ENCODE measurements around the gene RRAS. TPM values are rescaled to one million over a fixed set of nuclear protein-coding genes. Genes with fewer than 3 reads are reported as not detected.
A peak's percentile ranks its signal among the peaks of the same experiment; 100 is the strongest.

The RRAS gene
- polyA plus RNA-seq, 2 donors: 45.1 to 46.0 TPM

DNA sequence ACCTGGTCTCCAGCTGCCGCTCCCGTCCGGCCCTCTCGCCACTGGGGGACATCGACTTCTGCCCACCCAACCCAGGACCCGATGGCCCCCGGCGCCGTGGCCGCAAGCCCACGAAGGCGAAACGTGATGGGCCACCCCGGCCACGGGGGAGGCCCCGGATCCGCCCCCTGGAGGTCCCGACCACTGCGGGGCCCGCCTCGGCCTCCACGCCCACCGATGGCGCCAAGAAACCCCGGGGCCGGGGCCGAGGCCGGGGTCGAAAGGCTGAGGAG lies 42.3 kb downstream of the RRAS start:
- H3K4me1 ChIP-seq (ENCODE audit: control insufficient read depth in 2 of 2, insufficient read depth in 2 of 2, low read length in 1 of 2): peaks cover 3% of the 10 kb centered on the region in 2 donors
- H3K4me3 ChIP-seq (ENCODE audit: low read depth in 1 of 2, low read length in 2 of 2): no peak overlapping the region
- H3K27me3 ChIP-seq (ENCODE audit: control insufficient read depth in 1 of 2, insufficient read depth in 2 of 2, low read length in 2 of 2): no peaks in the 10 kb centered on the region
- no peaks in the 10 kb centered on the region for H3K9me3 ChIP-seq (ENCODE audit: control insufficient read depth in 2 of 2, insufficient read depth in 1 of 2, low read depth in 1 of 2, low read length in 1 of 2)
- peaks cover 3 to 49% of the 10 kb centered on the region in 2 donors for H3K36me3 ChIP-seq (ENCODE audit: control insufficient read depth in 2 of 2, insufficient read depth in 2 of 2, low read length in 1 of 2)
- H3K27ac ChIP-seq (ENCODE audit: low read depth in 2 of 2, low read length in 1 of 2): no peak overlapping the region
- WGBS, 2 donors: 94 to 95% methylated on average over 28 to 29 of the region's 29 CpGs

DNA sequence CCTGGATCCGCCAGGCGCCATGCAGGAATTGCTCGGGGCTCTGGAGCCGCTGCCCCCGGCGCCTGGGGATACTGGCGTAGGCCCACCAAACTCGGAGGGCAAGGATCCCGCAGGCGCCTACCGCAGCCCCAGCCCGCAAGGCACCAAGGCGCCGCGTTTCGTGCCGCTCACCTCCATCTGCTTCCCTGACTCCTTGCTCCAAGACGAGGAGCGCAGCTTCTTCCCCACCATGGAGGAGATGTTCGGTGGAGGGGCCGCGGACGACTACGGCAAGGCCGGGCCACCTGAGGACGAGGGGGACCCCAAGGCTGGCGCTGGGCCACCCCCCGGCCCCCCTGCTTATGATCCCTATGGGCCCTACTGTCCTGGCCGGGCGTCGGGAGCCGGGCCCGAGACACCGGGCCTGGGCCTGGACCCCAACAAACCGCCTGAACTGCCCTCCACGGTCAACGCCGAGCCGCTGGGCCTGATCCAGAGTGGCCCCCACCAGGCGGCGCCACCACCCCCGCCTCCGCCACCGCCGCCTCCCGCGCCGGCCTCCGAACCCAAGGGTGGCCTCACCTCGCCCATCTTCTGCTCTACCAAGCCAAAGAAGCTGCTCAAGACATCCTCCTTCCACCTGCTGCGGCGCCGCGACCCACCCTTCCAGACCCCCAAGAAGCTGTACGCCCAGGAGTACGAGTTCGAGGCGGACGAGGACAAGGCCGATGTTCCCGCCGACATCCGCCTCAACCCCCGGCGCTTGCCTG lies 42.8 kb downstream of the RRAS start:
- Histone ChIP-seq H3K9me3 (ENCODE audit: control insufficient read depth in 2 of 2, insufficient read depth in 1 of 2, low read depth in 1 of 2, low read length in 1 of 2) (no peaks in the 10 kb centered on the region), H3K4me1 (ENCODE audit: control insufficient read depth in 2 of 2, insufficient read depth in 2 of 2, low read length in 1 of 2) (peaks cover 3% of the 10 kb centered on the region in 2 donors), H3K36me3 (ENCODE audit: control insufficient read depth in 2 of 2, insufficient read depth in 2 of 2, low read length in 1 of 2) (peaks cover 3 to 45% of the 10 kb centered on the region in 2 donors), H3K4me3 (ENCODE audit: low read depth in 1 of 2, low read length in 2 of 2) (no peak overlapping the region), H3K27me3 (ENCODE audit: control insufficient read depth in 1 of 2, insufficient read depth in 2 of 2, low read length in 2 of 2) (no peaks in the 10 kb centered on the region), H3K27ac (ENCODE audit: low read depth in 2 of 2, low read length in 1 of 2) (no peak overlapping the region)
- WGBS, 2 donors: 95% methylated on average over 57 to 65 of the region's 65 CpGs

DNA sequence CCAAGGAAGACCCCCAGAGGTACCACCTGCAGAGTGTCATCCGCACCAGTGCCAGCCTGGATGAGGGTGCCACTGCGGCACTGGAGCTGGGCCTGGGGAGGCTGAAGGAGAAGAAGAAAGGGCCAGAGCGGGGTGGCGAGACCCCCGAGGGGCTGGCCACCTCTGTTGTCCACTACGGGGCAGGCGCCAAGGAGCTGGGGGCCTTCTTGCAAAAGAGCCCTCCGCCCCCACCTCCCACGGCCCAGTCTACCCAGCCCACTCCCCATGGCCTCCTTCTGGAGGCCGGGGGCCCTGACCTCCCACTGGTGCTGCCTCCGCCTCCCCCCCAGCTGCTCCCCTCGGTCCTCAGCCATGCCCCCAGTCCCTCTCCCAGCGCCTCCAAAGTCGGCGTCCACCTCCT lies 43.5 kb downstream of the RRAS start:
- H3K4me1 ChIP-seq (ENCODE audit: control insufficient read depth in 2 of 2, insufficient read depth in 2 of 2, low read length in 1 of 2): peaks cover 3% of the 10 kb centered on the region in 2 donors
- H3K36me3 ChIP-seq (ENCODE audit: control insufficient read depth in 2 of 2, insufficient read depth in 2 of 2, low read length in 1 of 2): peaks cover 3 to 38% of the 10 kb centered on the region in 2 donors
- H3K27ac ChIP-seq (ENCODE audit: low read depth in 2 of 2, low read length in 1 of 2): no peak overlapping the region
- H3K27me3 ChIP-seq (ENCODE audit: control insufficient read depth in 1 of 2, insufficient read depth in 2 of 2, low read length in 2 of 2): no peaks in the 10 kb centered on the region
- H3K9me3 ChIP-seq (ENCODE audit: control insufficient read depth in 2 of 2, insufficient read depth in 1 of 2, low read depth in 1 of 2, low read length in 1 of 2): no peaks in the 10 kb centered on the region
- no peak overlapping the region for H3K4me3 ChIP-seq (ENCODE audit: low read depth in 1 of 2, low read length in 2 of 2)
- 94 to 100% methylated on average over 5 to 15 of the region's 15 CpGs for WGBS, 2 donors

DNA sequence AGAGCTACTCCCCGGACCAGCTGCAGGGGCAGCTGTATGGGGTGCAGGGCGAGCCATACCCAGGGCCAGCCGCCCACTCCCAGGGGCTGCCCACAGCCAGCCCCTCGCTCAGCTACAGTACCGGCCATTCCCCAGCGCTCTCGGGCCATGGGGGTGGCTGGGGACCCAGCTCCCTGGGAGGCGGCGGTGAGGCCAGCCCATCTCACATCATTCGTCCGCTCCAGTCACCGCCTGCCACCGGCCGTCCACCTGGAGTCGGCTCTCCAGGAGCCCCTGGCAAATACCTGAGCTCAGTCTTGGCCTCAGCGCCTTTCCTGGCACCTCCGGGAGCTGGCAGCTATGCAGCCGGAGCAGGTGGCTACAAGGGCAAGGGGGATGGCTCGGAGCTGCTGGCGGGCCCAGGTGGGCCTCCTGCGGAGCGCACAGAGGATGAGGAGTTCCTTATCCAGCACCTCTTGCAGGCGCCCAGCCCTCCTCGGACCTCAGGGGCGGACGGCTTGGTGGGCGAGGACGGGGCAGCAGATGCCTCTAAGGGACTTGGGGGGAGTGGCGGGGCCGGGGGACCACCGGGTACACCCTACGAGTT lies 44.0 kb downstream of the RRAS start:
- no peak overlapping the region for H3K4me3 ChIP-seq (ENCODE audit: low read depth in 1 of 2, low read length in 2 of 2)
- H3K36me3 ChIP-seq (ENCODE audit: control insufficient read depth in 2 of 2, insufficient read depth in 2 of 2, low read length in 1 of 2): peaks cover 3 to 37% of the 10 kb centered on the region in 2 donors
- H3K27me3 ChIP-seq (ENCODE audit: control insufficient read depth in 1 of 2, insufficient read depth in 2 of 2, low read length in 2 of 2): no peaks in the 10 kb centered on the region
- 91 to 95% methylated on average over 30 to 32 of the region's 32 CpGs for WGBS, 2 donors
- H3K9me3 ChIP-seq (ENCODE audit: control insufficient read depth in 2 of 2, insufficient read depth in 1 of 2, low read depth in 1 of 2, low read length in 1 of 2): no peaks in the 10 kb centered on the region
- H3K27ac ChIP-seq (ENCODE audit: low read depth in 2 of 2, low read length in 1 of 2): no peak overlapping the region
- peaks cover 3% of the 10 kb centered on the region in 2 donors for H3K4me1 ChIP-seq (ENCODE audit: control insufficient read depth in 2 of 2, insufficient read depth in 2 of 2, low read length in 1 of 2)

DNA sequence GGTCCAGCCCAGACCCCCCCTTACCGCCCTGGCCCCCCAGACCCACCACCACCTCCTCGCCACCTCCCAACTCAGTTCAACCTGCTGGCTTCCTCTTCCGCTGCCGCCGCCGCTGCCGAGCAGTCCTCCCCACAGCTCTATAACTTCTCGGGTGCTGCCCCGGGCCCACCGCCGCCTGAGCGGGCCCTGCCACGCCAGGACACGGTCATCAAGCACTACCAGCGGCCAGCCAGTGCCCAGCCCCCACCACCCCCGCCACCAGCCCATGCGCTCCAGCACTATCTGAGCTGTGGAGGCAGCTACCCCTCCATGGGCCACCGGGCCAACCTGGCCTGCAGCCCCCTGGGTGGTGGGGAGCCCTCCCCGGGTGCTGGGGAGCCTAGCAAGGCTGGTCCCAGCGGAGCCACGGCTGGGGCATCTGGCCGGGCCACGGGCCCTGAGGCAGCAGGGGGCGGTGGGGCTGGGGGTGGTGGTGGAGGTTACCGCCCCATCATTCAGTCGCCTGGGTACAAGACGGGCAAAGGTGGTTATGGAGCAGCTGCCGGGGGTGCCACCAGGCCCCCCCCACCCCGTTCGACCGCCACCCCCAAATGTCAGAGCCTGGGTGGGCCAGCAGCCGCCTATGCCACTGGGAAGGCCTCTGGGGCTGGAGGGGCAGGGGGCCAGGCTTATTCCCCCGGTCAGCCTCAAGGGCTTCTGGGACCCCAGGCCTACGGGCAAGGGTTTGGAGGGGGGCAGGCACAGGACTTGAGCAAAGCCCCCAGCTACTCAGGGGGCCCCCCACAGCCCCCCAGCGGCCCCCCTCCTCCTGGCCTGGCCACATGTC lies 44.7 kb downstream of the RRAS start:
- WGBS, 2 donors: 88 to 90% methylated on average over 26 to 35 of the region's 35 CpGs
- H3K36me3 ChIP-seq (ENCODE audit: control insufficient read depth in 2 of 2, insufficient read depth in 2 of 2, low read length in 1 of 2): peaks cover 3 to 37% of the 10 kb centered on the region in 2 donors

DNA sequence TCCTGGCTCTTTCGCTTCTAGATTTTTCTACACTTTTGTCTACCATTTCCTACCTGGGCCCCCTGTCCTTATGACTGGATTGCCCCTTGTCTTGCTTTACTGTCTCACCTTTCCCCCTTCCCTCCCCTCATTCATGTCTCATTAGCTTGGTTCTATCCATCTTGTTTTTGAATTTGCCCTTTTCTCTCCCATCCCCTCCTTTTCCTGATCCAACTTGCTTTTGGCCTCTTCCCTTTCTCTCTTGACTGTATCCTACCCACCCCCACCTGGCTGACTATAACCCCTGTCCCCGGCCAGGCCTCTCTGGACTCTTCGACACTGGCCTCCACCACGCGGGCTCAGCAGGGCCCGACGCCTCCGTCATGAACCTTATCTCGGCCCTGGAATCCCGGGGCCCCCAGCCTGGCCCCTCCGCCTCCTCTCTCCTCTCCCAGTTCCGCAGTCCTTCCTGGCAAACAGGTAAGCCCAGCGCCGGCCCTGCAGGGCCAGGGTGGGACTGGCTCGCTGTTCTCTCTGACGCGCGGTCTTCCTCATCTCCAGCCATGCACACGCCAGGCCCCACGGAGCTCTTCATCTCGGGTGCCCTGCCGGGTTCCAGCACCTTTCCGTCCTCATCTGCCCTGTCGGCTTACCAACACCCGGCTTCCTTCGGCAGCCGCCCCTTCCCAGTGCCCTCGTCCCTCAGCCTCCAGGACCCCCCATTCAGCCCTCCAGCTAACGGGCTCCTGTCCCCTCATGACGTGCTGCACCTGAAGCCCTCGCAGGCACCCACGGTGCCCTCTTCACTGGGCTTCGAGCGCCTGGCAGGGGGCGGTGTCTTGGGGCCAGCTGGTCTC lies 45.6 kb downstream of the RRAS start:
- Histone ChIP-seq H3K4me1 (ENCODE audit: control insufficient read depth in 2 of 2, insufficient read depth in 2 of 2, low read length in 1 of 2) (peaks cover 3% of the 10 kb centered on the region in 2 donors), H3K27ac (ENCODE audit: low read depth in 2 of 2, low read length in 1 of 2) (peak overlapping the region; percentile 63 to 82), H3K36me3 (ENCODE audit: control insufficient read depth in 2 of 2, insufficient read depth in 2 of 2, low read length in 1 of 2) (peaks cover 0 to 29% of the 10 kb centered on the region in 2 donors), H3K27me3 (ENCODE audit: control insufficient read depth in 1 of 2, insufficient read depth in 2 of 2, low read length in 2 of 2) (no peaks in the 10 kb centered on the region), H3K4me3 (ENCODE audit: low read depth in 1 of 2, low read length in 2 of 2) (no peak overlapping the region), H3K9me3 (ENCODE audit: control insufficient read depth in 2 of 2, insufficient read depth in 1 of 2, low read depth in 1 of 2, low read length in 1 of 2) (no peaks in the 10 kb centered on the region)
- 90 to 91% methylated on average over 33 to 35 of the region's 35 CpGs for WGBS, 2 donors

More for the DNA sequence above, 44.7 kb downstream of the RRAS start:
- Histone ChIP-seq H3K4me1 (ENCODE audit: control insufficient read depth in 2 of 2, insufficient read depth in 2 of 2, low read length in 1 of 2) (peaks cover 3% of the 10 kb centered on the region in 2 donors), H3K4me3 (ENCODE audit: low read depth in 1 of 2, low read length in 2 of 2) (no peak overlapping the region), H3K27me3 (ENCODE audit: control insufficient read depth in 1 of 2, insufficient read depth in 2 of 2, low read length in 2 of 2) (no peaks in the 10 kb centered on the region), H3K27ac (ENCODE audit: low read depth in 2 of 2, low read length in 1 of 2) (no peak overlapping the region), H3K9me3 (ENCODE audit: control insufficient read depth in 2 of 2, insufficient read depth in 1 of 2, low read depth in 1 of 2, low read length in 1 of 2) (no peaks in the 10 kb centered on the region)

DNA sequence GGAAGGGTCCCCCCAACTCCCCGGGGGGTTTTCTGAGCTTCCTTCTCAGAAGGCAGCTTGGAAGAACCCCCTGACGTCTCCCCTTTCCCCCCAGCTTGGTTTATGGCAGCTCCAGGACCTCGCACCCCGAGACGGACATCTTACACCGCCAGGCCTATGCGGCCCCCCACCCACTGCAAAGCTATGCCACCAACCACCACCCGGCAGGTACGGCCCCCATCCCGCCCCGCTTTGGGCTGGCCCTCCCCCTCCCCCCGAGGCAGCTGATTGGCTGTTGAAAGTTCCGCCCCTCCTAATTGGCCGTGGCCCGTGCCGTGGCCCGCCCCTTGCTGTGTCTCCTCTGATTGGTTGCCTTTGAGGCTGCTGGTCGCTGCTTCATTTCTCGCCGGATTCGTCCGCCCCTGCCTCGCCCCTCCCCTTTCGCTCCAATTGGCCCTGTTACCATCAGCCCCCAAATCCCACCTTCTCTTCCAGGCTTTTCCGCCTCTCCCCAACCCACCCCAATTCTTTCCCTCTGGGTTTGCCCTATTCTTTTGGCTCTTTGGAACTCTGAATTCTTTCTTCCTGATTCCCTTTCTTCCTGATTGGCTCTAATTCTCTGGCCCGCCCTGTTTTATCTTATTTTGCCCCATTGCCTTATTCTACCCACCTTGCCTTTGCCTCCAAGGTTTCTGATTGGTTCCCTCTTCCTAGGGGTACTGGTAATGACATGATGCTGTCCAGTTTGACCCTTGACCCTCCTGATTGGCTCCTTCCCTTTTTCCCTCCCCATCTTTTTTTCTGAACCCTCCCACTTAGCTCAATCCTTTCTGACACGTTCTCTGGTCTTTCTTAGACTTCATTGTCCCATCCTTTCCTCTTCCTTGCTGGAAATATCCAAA lies 46.5 kb downstream of the RRAS start:
- Histone ChIP-seq H3K36me3 (ENCODE audit: control insufficient read depth in 2 of 2, insufficient read depth in 2 of 2, low read length in 1 of 2) (peaks cover 0 to 26% of the 10 kb centered on the region in 2 donors), H3K27me3 (ENCODE audit: control insufficient read depth in 1 of 2, insufficient read depth in 2 of 2, low read length in 2 of 2) (no peaks in the 10 kb centered on the region), H3K4me1 (ENCODE audit: control insufficient read depth in 2 of 2, insufficient read depth in 2 of 2, low read length in 1 of 2) (peaks cover 3% of the 10 kb centered on the region in 2 donors), H3K9me3 (ENCODE audit: control insufficient read depth in 2 of 2, insufficient read depth in 1 of 2, low read depth in 1 of 2, low read length in 1 of 2) (no peaks in the 10 kb centered on the region), H3K4me3 (ENCODE audit: low read depth in 1 of 2, low read length in 2 of 2) (peak overlapping the region; percentile 36 to 77), H3K27ac (ENCODE audit: low read depth in 2 of 2, low read length in 1 of 2) (peak overlapping the region; percentile 92 to 96)
- 6 to 8% methylated on average over 19 to 27 of the region's 27 CpGs for WGBS, 2 donors

DNA sequence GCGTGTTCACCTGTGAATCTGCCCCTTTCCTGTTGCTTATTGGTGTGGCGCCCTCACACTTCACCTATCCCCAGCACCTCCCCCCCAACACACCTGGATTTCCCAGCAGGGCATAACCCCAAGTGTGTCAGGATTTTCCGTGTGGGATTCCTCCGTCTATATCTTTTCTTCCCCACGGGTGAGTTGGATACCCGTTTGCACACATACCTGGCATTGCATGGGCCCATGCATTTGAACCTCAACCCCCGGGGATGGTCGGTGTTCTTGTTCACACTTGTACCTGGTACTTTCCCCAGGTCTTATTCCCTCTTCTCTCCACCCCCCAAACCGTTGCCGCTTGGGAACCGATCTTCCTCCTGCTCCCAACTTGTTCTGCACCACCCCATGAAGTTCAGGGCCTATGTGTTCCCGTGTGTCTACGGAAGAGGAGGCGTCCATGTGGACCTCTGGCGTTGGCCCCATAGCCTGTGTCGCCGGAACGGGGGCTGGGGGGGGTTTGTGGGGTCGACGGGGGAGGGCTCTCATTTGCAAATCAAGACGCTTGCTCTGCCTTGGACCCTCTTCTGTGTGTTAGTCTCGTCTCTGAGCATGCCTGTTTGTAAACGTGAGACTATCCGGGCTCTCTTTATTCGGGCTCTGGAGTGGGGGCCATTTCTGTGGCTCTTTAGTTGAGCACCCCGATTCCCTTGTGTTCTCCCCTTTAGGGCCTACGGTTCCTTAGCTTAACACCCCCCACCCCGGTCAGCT lies 47.3 kb downstream of the RRAS start:
- Histone ChIP-seq H3K27ac (ENCODE audit: low read depth in 2 of 2, low read length in 1 of 2) (peak overlapping the region; percentile 92 to 96), H3K9me3 (ENCODE audit: control insufficient read depth in 2 of 2, insufficient read depth in 1 of 2, low read depth in 1 of 2, low read length in 1 of 2) (no peaks in the 10 kb centered on the region), H3K27me3 (ENCODE audit: control insufficient read depth in 1 of 2, insufficient read depth in 2 of 2, low read length in 2 of 2) (no peaks in the 10 kb centered on the region), H3K4me3 (ENCODE audit: low read depth in 1 of 2, low read length in 2 of 2) (peak overlapping the region; percentile 68 to 77), H3K4me1 (ENCODE audit: control insufficient read depth in 2 of 2, insufficient read depth in 2 of 2, low read length in 1 of 2) (peaks cover 3% of the 10 kb centered on the region in 2 donors), H3K36me3 (ENCODE audit: control insufficient read depth in 2 of 2, insufficient read depth in 2 of 2, low read length in 1 of 2) (peaks cover 0 to 26% of the 10 kb centered on the region in 2 donors)
- 4% methylated on average over 28 of the region's 28 CpGs for WGBS, 2 donors

All from esophagus (tissue), 2 donors.